ENCODE data around the gene PPP3CA.

The PPP3CA gene

GRCh38 chr4:101264993-101265815 lies 82.1 kb downstream of the PPP3CA start:
- H3K36me3 ChIP-seq (ENCODE audit: control insufficient read depth, insufficient read depth, low read length): no peaks in the 10 kb centered on the region
- no peak overlapping the region for H3K9ac ChIP-seq (ENCODE audit: low read depth, low read length)
- no peaks in the 10 kb centered on the region for H3K27me3 ChIP-seq (ENCODE audit: control insufficient read depth, insufficient read depth, low read length)
- no peaks in the 10 kb centered on the region for H3K9me3 ChIP-seq (ENCODE audit: control insufficient read depth, insufficient read depth, low read length)
- H3K4me3 ChIP-seq (ENCODE audit: low read depth, low read length): no peak overlapping the region
- no peaks in the 10 kb centered on the region for H3K4me1 ChIP-seq (ENCODE audit: control insufficient read depth, insufficient read depth, low read length)

GRCh38 chr4:101264512-101264911 lies 82.8 kb downstream of the PPP3CA start:
- H3K27me3 ChIP-seq (ENCODE audit: control insufficient read depth, insufficient read depth, low read length): no peaks in the 10 kb centered on the region
- H3K4me3 ChIP-seq (ENCODE audit: low read depth, low read length): no peak overlapping the region
- no peaks in the 10 kb centered on the region for H3K36me3 ChIP-seq (ENCODE audit: control insufficient read depth, insufficient read depth, low read length)
- H3K9ac ChIP-seq (ENCODE audit: low read depth, low read length): no peak overlapping the region
- no peaks in the 10 kb centered on the region for H3K4me1 ChIP-seq (ENCODE audit: control insufficient read depth, insufficient read depth, low read length)
- no peaks in the 10 kb centered on the region for H3K9me3 ChIP-seq (ENCODE audit: control insufficient read depth, insufficient read depth, low read length)

- Histone ChIP-seq H3K9ac (ENCODE audit: low read depth, low read length) (no peak overlapping the region), H3K36me3 (ENCODE audit: control insufficient read depth, insufficient read depth, low read length) (no peaks in the 10 kb centered on the region), H3K4me1 (ENCODE audit: control insufficient read depth, insufficient read depth, low read length) (no peaks in the 10 kb centered on the region), H3K27me3 (ENCODE audit: control insufficient read depth, insufficient read depth, low read length) (no peaks in the 10 kb centered on the region), H3K9me3 (ENCODE audit: control insufficient read depth, insufficient read depth, low read length) (no peaks in the 10 kb centered on the region), H3K4me3 (ENCODE audit: low read depth, low read length) (no peak overlapping the region)
Measured at GRCh38 chr4:101262683-101263082, 84.6 kb downstream of the PPP3CA start.

GRCh38 chr4:101259876-101260275 lies 87.5 kb downstream of the PPP3CA start:
- Histone ChIP-seq H3K9ac (ENCODE audit: low read depth, low read length) (no peak overlapping the region), H3K4me3 (ENCODE audit: low read depth, low read length) (no peak overlapping the region)

GRCh38 chr4:101258883-101259282 lies 88.4 kb downstream of the PPP3CA start:
- Histone ChIP-seq H3K9me3 (ENCODE audit: control insufficient read depth, insufficient read depth, low read length) (no peaks in the 10 kb centered on the region), H3K9ac (ENCODE audit: low read depth, low read length) (no peak overlapping the region), H3K4me1 (ENCODE audit: control insufficient read depth, insufficient read depth, low read length) (no peaks in the 10 kb centered on the region), H3K36me3 (ENCODE audit: control insufficient read depth, insufficient read depth, low read length) (no peaks in the 10 kb centered on the region), H3K27me3 (ENCODE audit: control insufficient read depth, insufficient read depth, low read length) (no peaks in the 10 kb centered on the region), H3K4me3 (ENCODE audit: low read depth, low read length) (no peak overlapping the region)

More at GRCh38 chr4:101259876-101260275, 87.5 kb downstream of the PPP3CA start:
- H3K9me3 ChIP-seq (ENCODE audit: control insufficient read depth, insufficient read depth, low read length): no peaks in the 10 kb centered on the region
- H3K36me3 ChIP-seq (ENCODE audit: control insufficient read depth, insufficient read depth, low read length): no peaks in the 10 kb centered on the region
- no peaks in the 10 kb centered on the region for H3K27me3 ChIP-seq (ENCODE audit: control insufficient read depth, insufficient read depth, low read length)
- no peaks in the 10 kb centered on the region for H3K4me1 ChIP-seq (ENCODE audit: control insufficient read depth, insufficient read depth, low read length)

- Histone ChIP-seq H3K36me3 (ENCODE audit: control insufficient read depth, insufficient read depth, low read length) (no peaks in the 10 kb centered on the region), H3K9me3 (ENCODE audit: control insufficient read depth, insufficient read depth, low read length) (no peaks in the 10 kb centered on the region), H3K4me1 (ENCODE audit: control insufficient read depth, insufficient read depth, low read length) (no peaks in the 10 kb centered on the region), H3K4me3 (ENCODE audit: low read depth, low read length) (no peak overlapping the region), H3K27me3 (ENCODE audit: control insufficient read depth, insufficient read depth, low read length) (no peaks in the 10 kb centered on the region), H3K9ac (ENCODE audit: low read depth, low read length) (no peak overlapping the region)
Measured at GRCh38 chr4:101256222-101256621, 91.1 kb downstream of the PPP3CA start.

- no peak overlapping the region for H3K4me3 ChIP-seq (ENCODE audit: low read depth, low read length)
- no peaks in the 10 kb centered on the region for H3K9me3 ChIP-seq (ENCODE audit: control insufficient read depth, insufficient read depth, low read length)
- no peak overlapping the region for H3K9ac ChIP-seq (ENCODE audit: low read depth, low read length)
- H3K27me3 ChIP-seq (ENCODE audit: control insufficient read depth, insufficient read depth, low read length): no peaks in the 10 kb centered on the region
- no peaks in the 10 kb centered on the region for H3K4me1 ChIP-seq (ENCODE audit: control insufficient read depth, insufficient read depth, low read length)
- no peaks in the 10 kb centered on the region for H3K36me3 ChIP-seq (ENCODE audit: control insufficient read depth, insufficient read depth, low read length)
Measured at GRCh38 chr4:101254776-101255175, 92.5 kb downstream of the PPP3CA start.

GRCh38 chr4:101253121-101253520 lies 94.2 kb downstream of the PPP3CA start:
- Histone ChIP-seq H3K9ac (ENCODE audit: low read depth, low read length) (no peak overlapping the region), H3K36me3 (ENCODE audit: control insufficient read depth, insufficient read depth, low read length) (no peaks in the 10 kb centered on the region), H3K4me1 (ENCODE audit: control insufficient read depth, insufficient read depth, low read length) (no peaks in the 10 kb centered on the region)

GRCh38 chr4:101252721-101253120 lies 94.6 kb downstream of the PPP3CA start:
- Histone ChIP-seq H3K9ac (ENCODE audit: low read depth, low read length) (no peak overlapping the region), H3K27me3 (ENCODE audit: control insufficient read depth, insufficient read depth, low read length) (no peaks in the 10 kb centered on the region), H3K36me3 (ENCODE audit: control insufficient read depth, insufficient read depth, low read length) (no peaks in the 10 kb centered on the region), H3K9me3 (ENCODE audit: control insufficient read depth, insufficient read depth, low read length) (no peaks in the 10 kb centered on the region), H3K4me3 (ENCODE audit: low read depth, low read length) (no peak overlapping the region), H3K4me1 (ENCODE audit: control insufficient read depth, insufficient read depth, low read length) (no peaks in the 10 kb centered on the region)

More at GRCh38 chr4:101253121-101253520, 94.2 kb downstream of the PPP3CA start:
- H3K9me3 ChIP-seq (ENCODE audit: control insufficient read depth, insufficient read depth, low read length): no peaks in the 10 kb centered on the region
- H3K27me3 ChIP-seq (ENCODE audit: control insufficient read depth, insufficient read depth, low read length): no peaks in the 10 kb centered on the region
- H3K4me3 ChIP-seq (ENCODE audit: low read depth, low read length): no peak overlapping the region

- H3K4me3 ChIP-seq (ENCODE audit: low read depth, low read length): no peak overlapping the region
- H3K36me3 ChIP-seq (ENCODE audit: control insufficient read depth, insufficient read depth, low read length): no peaks in the 10 kb centered on the region
- H3K9ac ChIP-seq (ENCODE audit: low read depth, low read length): no peak overlapping the region
- H3K4me1 ChIP-seq (ENCODE audit: control insufficient read depth, insufficient read depth, low read length): no peaks in the 10 kb centered on the region
- no peaks in the 10 kb centered on the region for H3K27me3 ChIP-seq (ENCODE audit: control insufficient read depth, insufficient read depth, low read length)
- no peaks in the 10 kb centered on the region for H3K9me3 ChIP-seq (ENCODE audit: control insufficient read depth, insufficient read depth, low read length)
Measured at GRCh38 chr4:101251261-101251660, 96.1 kb downstream of the PPP3CA start.

GRCh38 chr4:101244349-101244748 lies 103.0 kb downstream of the PPP3CA start:
- Histone ChIP-seq H3K9me3 (ENCODE audit: control insufficient read depth, insufficient read depth, low read length) (no peaks in the 10 kb centered on the region), H3K9ac (ENCODE audit: low read depth, low read length) (no peak overlapping the region), H3K4me1 (ENCODE audit: control insufficient read depth, insufficient read depth, low read length) (no peaks in the 10 kb centered on the region), H3K4me3 (ENCODE audit: low read depth, low read length) (no peak overlapping the region), H3K36me3 (ENCODE audit: control insufficient read depth, insufficient read depth, low read length) (no peaks in the 10 kb centered on the region), H3K27me3 (ENCODE audit: control insufficient read depth, insufficient read depth, low read length) (no peaks in the 10 kb centered on the region)

- H3K9me3 ChIP-seq (ENCODE audit: control insufficient read depth, insufficient read depth, low read length): no peaks in the 10 kb centered on the region
- H3K27me3 ChIP-seq (ENCODE audit: control insufficient read depth, insufficient read depth, low read length): no peaks in the 10 kb centered on the region
- H3K9ac ChIP-seq (ENCODE audit: low read depth, low read length): no peak overlapping the region
- no peak overlapping the region for H3K4me3 ChIP-seq (ENCODE audit: low read depth, low read length)
- no peaks in the 10 kb centered on the region for H3K4me1 ChIP-seq (ENCODE audit: control insufficient read depth, insufficient read depth, low read length)
- H3K36me3 ChIP-seq (ENCODE audit: control insufficient read depth, insufficient read depth, low read length): no peaks in the 10 kb centered on the region
Measured at GRCh38 chr4:101242441-101242840, 104.9 kb downstream of the PPP3CA start.
